DND-41 (cell line): ENCODE data around the gene FOXP1.

Source experiments
- ATAC-seq: fragments of 200-7000 bp; cut with Tn5 transposase; 3 replicates; pipeline ENCODE4 v1.9.1; 2021; ENCODE audit warnings: low read depth; ENCODE audit not compliant: insufficient read depth
- DNase-seq: peaks from one replicate; pipeline ENCODE4 v3.0.0-alpha.2; 2020
- H2AFZ ChIP-seq: 2 replicates; pipeline ENCODE4 v1.6.0; 2012; ENCODE audit warnings: low read depth, low read length
- H3K27ac ChIP-seq: 2 replicates; pipeline ENCODE4 v1.5.1; 2012; ENCODE audit warnings: low read length, inconsistent platforms
- H3K27me3 ChIP-seq: fragments of 200-600 bp; sonication (generic); 2 replicates; pipeline ENCODE4 v1.6.0; 2012; ENCODE audit warnings: low read length, mild to moderate bottlenecking, inconsistent platforms; ENCODE audit not compliant: insufficient read depth, poor library complexity
- H3K36me3 ChIP-seq: 2 replicates; pipeline ENCODE4 v1.5.1; 2012; ENCODE audit warnings: low read length, inconsistent platforms; ENCODE audit not compliant: insufficient read depth
- H3K4me1 ChIP-seq: 2 replicates; pipeline ENCODE4 v1.5.1; 2012; ENCODE audit warnings: mild to moderate bottlenecking, low read length; ENCODE audit not compliant: insufficient read depth
- H3K4me2 ChIP-seq: 2 replicates; pipeline ENCODE4 v1.6.0; 2012; ENCODE audit warnings: mild to moderate bottlenecking, moderate library complexity, low read length, inconsistent platforms; ENCODE audit not compliant: insufficient read depth
- H3K4me3 ChIP-seq, 2 experiments: fragments of 200-600 bp in 1 of 2; shearing (Covaris generic) in 1 of 2; 2 replicates each; pipeline ENCODE4 v1.5.1; 2012 to 2016; ENCODE audit warnings: inconsistent platforms in 2 of 2, low read length in 2 of 2, mild to moderate bottlenecking in 2 of 2, low read depth in 1 of 2, moderate library complexity in 1 of 2
- H3K79me2 ChIP-seq: 2 replicates; pipeline ENCODE4 v1.6.0; 2012; ENCODE audit warnings: low read length, inconsistent platforms; ENCODE audit not compliant: insufficient read depth
- H3K9ac ChIP-seq: 2 replicates; pipeline ENCODE4 v1.6.0; 2012; ENCODE audit warnings: low read depth, mild to moderate bottlenecking, inconsistent platforms, low read length, moderate library complexity
- H3K9me3 ChIP-seq: 2 replicates; pipeline ENCODE4 v1.5.1; 2012; ENCODE audit warnings: low read length, moderate library complexity, mild to moderate bottlenecking, inconsistent platforms; ENCODE audit not compliant: insufficient read depth, severe bottlenecking
- H4K20me1 ChIP-seq: 2 replicates; pipeline ENCODE4 v1.6.0; 2012; ENCODE audit warnings: low read length; ENCODE audit not compliant: insufficient read depth
- EZH2 ChIP-seq: IDR thresholded peaks from 3 replicates; pipeline ENCODE4 v1.6.1; 2012; ENCODE audit warnings: borderline replicate concordance, low read depth, mild to moderate bottlenecking, moderate library complexity, low read length, inconsistent platforms; ENCODE audit not compliant: severe bottlenecking
- TF ChIP-seq, protein P1 (sequence below): IDR thresholded peaks from 2 replicates; pipeline ENCODE4 v1.5.1; 2012; ENCODE audit warnings: borderline replicate concordance, low read length, moderate library complexity, mild to moderate bottlenecking; ENCODE audit not compliant: poor library complexity, severe bottlenecking; ENCODE audit errors: extremely low read depth

The FOXP1 gene

DNA sequence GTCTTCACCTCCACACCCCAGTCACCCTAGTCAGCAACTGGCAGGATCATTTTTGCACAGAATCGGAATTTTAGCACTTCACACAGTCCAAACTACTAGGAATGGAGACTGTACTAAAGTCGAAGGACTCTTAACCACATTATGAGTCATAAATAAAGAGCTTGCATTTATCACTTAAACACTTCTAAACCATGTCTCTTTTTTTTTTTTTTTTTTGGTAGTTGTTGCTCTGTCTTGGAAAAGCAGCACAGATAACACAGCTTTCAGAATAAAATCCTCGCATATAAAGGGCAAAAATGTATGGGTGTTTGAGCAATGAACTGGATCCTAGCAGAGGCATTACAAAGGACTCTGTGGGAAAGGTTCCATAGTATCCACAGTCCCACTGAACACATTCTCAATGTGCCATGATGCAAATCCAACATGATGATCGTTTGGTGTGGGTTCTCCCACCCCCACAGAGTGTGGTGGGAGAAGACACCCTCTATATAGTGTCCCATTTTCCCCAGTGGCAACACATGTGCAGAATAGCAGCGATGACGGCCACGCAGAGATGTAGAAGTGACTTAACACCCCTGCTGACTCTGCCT, 47.1 kb downstream of the FOXP1 start:
- TF ChIP-seq, protein P1, sequence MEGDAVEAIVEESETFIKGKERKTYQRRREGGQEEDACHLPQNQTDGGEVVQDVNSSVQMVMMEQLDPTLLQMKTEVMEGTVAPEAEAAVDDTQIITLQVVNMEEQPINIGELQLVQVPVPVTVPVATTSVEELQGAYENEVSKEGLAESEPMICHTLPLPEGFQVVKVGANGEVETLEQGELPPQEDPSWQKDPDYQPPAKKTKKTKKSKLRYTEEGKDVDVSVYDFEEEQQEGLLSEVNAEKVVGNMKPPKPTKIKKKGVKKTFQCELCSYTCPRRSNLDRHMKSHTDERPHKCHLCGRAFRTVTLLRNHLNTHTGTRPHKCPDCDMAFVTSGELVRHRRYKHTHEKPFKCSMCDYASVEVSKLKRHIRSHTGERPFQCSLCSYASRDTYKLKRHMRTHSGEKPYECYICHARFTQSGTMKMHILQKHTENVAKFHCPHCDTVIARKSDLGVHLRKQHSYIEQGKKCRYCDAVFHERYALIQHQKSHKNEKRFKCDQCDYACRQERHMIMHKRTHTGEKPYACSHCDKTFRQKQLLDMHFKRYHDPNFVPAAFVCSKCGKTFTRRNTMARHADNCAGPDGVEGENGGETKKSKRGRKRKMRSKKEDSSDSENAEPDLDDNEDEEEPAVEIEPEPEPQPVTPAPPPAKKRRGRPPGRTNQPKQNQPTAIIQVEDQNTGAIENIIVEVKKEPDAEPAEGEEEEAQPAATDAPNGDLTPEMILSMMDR = no peak
- no peak for TF ChIP-seq EZH2
- no peaks in the 10 kb centered on the region for H3K4me1 ChIP-seq
- no peaks in the 10 kb centered on the region for H3K27me3 ChIP-seq
- H3K27ac ChIP-seq = no peak overlapping the region
- H2AFZ ChIP-seq = no peak overlapping the region
- no peak overlapping the region for H3K4me2 ChIP-seq
- H4K20me1 ChIP-seq = peaks cover 8% of the 10 kb centered on the region
- no peaks in the 10 kb centered on the region for H3K9me3 ChIP-seq
- no peak for DNase-seq
- no peaks in the 10 kb centered on the region for H3K36me3 ChIP-seq
- H3K9ac ChIP-seq = no peak overlapping the region
- H3K79me2 ChIP-seq = peaks cover 27% of the 10 kb centered on the region
- no peak; the same call in 2 of the 3 replicates for ATAC-seq
- H3K4me3 ChIP-seq = no peak overlapping the region

DNA sequence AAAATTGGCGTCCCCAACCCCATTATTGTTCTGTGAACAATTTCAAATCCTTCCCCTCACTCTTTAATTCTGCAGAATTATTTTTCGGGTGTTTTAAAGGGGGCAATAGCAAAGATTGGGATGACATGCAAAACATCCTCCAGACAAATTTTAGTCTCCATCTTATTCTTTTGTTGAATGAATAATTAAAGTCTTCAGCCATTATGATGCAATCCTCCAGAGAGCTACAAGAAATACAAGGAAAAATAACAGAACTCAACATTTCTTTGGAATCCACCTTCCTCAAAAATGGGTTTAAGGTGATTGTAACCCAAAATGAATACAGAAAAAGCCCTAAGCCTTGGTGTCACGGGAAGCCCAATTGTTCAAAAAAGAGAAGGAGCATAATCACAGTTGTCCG, 49.9 kb downstream of the FOXP1 start:
- Histone ChIP-seq H3K4me3 (no peak overlapping the region), H4K20me1 (peaks cover 8% of the 10 kb centered on the region), H3K9me3 (no peaks in the 10 kb centered on the region), H3K4me1 (no peaks in the 10 kb centered on the region), H3K79me2 (peaks cover 19% of the 10 kb centered on the region), H3K27ac (no peak overlapping the region), H2AFZ (no peak overlapping the region), H3K27me3 (no peaks in the 10 kb centered on the region), H3K9ac (no peak overlapping the region), H3K4me2 (no peak overlapping the region), H3K36me3 (0 out of 2 replicates have a peak, but pooled peaks cover 8% of the 10 kb centered on the region)
- DNase-seq = no peak
- TF ChIP-seq EZH2 = no peak
- TF ChIP-seq, protein P1 = no peak
- no peak for ATAC-seq

DNA sequence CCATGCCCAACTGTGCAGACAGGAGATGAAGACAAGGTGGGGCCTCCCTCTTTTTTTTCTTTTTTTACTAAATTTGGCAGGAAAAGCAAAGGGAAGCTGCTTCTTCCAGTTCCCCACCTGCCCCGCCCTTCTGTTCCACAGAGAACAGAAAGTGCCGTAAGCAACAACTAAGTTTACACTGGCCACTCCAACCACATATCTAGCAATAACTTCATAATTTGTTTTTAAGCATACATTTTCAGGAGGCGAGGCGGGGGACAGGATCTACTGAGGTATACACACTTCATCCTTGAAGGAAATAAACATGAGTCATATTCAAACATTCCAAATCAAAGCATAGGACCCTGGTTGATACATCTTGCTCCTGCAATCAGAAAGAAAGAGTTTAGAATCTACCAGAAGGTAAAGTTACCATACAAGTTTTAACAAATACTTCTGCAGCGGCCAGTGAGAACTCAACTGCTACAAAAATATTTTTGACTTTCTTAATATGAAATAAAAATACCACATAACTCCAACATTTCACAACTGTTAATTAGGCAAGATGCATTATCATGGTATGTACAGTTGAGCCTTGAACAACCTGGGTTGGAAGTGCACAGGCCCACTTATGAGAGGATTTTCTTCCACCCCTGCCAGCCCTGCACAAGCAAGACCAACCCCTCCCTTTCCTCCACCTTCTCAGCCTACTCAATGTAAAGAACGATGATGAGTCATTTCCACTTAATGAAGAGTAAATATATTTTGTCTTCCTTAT, 50.7 kb downstream of the FOXP1 start:
- TF ChIP-seq, protein P1 = no peak
- TF ChIP-seq EZH2 = no peak
- DNase-seq = no peak
- Histone ChIP-seq H3K4me2 (no peak overlapping the region), H3K9me3 (no peaks in the 10 kb centered on the region), H3K4me1 (no peaks in the 10 kb centered on the region), H3K27me3 (no peaks in the 10 kb centered on the region), H3K9ac (no peak overlapping the region), H3K27ac (no peak overlapping the region), H2AFZ (no peak overlapping the region), H3K36me3 (0 out of 2 replicates have a peak, but pooled peaks cover 8% of the 10 kb centered on the region), H4K20me1 (peaks cover 8% of the 10 kb centered on the region), H3K4me3 (no peak overlapping the region), H3K79me2 (peaks cover 19% of the 10 kb centered on the region)
- no peak for ATAC-seq
